Activated naive CD4-positive, alpha-beta T cell (primary cell): ENCODE results near the gene SCN9A.

Experiments used
- DNase-seq, 4 experiments: peaks; one replicate each; lab custom pipeline; 2025; lab: John Stamatoyannopoulos, UW

The SCN9A gene

GRCh38 chr2:166173263-166173662 is 202.5 kb downstream of the SCN9A start:
- no peak for DNase-seq

DNA sequence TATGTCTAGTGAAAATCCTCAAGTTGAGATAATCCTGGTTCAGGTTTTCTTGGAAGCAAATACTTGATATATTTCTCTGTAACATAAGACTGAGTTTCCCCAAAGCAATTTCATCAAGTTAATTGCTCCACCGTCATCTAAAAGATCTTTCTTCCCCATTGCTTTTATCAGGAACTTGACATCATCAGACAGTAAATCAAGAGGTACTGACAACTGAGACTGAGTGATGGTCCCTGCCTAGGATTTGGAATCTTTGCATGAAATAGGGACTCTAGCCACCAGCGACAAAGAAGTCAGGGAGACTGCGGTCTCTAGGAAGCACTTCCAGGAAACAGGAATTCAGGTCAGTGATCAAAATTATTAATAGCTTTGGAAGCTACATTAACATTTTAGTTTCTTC is 204.5 kb downstream of the SCN9A start:
- DNase-seq: no peak

- DNase-seq: no peak
These were observed 205.4 kb downstream of the SCN9A start for GRCh38 chr2:166170356-166170755.

DNA sequence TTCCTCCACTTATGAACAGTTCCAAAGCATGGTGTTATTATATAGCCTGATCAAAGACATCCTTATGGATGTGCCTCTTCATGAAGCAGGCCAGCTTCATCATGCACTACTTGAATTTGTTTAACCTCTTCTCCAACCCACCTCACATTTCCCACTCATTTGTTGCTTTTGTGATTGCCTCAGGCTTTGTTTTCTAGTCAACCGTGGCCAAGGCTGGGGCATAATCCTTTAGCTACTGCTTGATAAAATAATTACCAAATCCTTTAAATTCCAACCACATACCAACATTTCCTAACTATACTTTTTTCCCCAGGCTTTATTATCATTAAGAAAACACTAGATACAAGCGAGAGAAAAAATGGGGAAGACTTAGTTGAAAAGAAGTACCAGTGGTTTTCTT is 208.3 kb downstream of the SCN9A start:
- no peak for DNase-seq

GRCh38 chr2:166163775-166164174 is 212.0 kb downstream of the SCN9A start:
- DNase-seq: no peak

DNA sequence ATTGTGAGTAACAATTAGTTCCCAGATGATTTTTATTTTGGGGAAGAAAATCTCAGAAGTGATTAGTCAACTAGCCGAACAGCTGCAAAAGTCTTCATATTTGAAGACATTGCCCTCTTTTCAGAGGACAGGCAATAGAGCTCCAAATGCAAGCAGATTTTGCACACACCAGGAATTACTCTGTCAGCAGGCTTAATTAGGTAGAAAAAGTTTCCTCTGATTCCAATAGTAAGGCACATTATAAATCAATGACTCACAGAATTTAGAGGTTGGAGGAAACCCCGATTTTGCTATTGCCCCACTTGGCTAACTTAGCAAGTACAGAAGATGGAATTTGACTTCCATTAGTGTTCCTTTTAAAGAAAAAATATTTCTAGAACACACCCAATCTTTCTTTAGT is 217.2 kb downstream of the SCN9A start:
- no peak for DNase-seq

DNA sequence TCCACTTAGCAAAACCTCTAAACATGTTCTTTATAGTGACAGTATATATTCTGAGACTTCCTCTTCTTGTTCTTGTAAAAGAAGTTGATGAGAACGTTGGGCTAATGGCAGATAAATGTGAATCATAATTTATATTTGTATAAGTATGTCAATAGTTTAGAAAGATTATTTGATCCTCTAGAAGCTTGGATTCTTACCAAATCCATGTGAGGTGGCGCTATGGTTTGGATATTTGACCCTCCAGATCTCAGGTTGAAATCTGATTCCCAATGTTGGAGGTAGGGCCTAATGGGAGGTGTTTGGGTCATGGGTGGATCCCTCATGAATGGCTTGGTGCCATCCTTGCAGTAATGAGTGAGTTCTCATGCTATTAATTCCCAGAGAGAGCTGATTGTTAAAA is 218.2 kb downstream of the SCN9A start:
- no peak for DNase-seq

DNA sequence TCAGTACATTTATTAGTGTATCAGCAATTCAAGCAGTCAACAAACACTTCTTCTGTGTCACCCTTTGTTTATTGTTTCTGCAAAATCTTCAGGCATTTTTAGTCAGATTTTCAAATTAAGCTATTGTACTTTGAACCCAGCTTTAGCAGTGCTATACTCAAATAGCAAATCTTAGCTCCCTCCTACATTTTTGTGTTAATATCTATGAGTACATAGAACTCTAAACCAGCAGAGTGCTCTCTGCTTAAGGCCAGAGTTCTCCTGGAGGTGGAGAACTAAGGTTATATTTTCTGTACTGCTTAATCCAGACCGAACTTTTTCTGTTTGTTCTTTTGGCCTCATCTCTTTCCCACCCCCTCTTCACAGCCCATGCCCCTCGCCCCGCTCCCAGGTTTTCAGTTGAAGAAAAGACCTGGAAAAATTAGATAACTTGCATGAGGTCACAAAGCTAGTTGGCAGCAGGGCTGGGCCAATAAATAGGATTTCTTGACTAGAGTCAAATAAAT is 218.7 kb downstream of the SCN9A start:
- no peak for DNase-seq

GRCh38 chr2:166155589-166155988 is 220.2 kb downstream of the SCN9A start:
- no peak for DNase-seq

GRCh38 chr2:166154685-166155338 is 220.9 kb downstream of the SCN9A start:
- DNase-seq: no peak

DNA sequence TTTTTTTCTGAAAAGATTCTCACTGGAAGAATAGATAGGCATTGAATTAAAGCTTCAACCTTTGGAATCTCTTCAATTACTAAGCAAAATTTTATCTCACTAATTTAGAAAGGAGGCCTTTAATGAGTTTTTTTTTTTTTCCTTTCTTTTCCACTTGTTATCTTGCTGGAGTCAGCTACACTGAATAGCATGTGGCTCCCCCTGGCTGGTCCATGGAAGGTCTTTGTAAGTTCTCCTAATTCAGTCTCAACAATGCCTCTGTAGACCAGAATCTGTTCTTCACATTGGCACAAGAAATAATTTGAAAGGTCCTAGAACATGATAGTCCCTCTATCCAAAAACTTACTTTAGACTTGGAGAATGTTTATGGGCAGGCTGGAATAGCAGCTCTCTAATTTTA is 223.7 kb downstream of the SCN9A start:
- no peak for DNase-seq

GRCh38 chr2:166148500-166149400 is 227.0 kb downstream of the SCN9A start:
- no peak for DNase-seq

DNA sequence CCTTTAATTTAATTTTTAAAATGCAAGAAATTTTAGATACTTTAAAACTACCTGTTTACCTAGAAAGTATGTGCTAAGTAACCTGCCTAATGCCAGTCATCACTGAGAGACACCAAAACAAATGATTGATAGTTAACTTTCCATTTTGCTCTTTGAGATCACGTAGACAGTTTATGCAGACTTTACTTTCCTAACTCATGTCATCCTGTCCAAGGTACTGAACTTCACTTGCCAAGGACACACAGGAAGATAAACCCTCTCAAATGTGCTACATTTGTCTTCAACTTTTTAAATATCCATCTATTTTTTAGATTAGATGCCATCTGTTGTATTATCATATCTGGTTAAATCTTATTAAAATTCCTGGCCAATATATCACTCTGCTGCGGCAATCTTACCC is 227.9 kb downstream of the SCN9A start:
- DNase-seq: no peak
